CD4-positive, alpha-beta T cell (primary cell): ENCODE measurements around the gene PITPNB. TPM values are rescaled to one million over a fixed set of nuclear protein-coding genes. Genes with fewer than 3 reads are reported as not detected.

Experiments used
- microRNA-seq: library from miRNA; unstranded; fragments of <30 nt; microRNA quantifications from one replicate; pipeline ENCODE4 v1.2.0, GENCODE V29; 2021; ENCODE audit warnings: borderline microRNAs expressed, borderline replicate concordance
- total RNA-seq, 174 experiments: library from RNA in 2 of 174; stranded (reverse) in 2 of 174; gene quantifications; one replicate each; pipeline ENCODE4 v1.2.3 and lab custom pipeline; 2021 to 2026

Gene PITPNB
- total RNA-seq, 2 experiments from 2014 or later: 37.6 to 38.7 TPM

Small RNA genes within 50 kb of the gene (microRNA-seq; reads per million reads assigned to microRNA genes)
- gene MIR3199-1 (not detected), gene MIR3199-2 (not detected)

Other genes with a start within 250 kb of the PITPNB start
- under 1 TPM; 0.27 to 0.28 TPM for gene MN1, start 117.5 kb downstream of the PITPNB start, total RNA-seq